GM12892 (cell line): ENCODE measurements around the gene URB1.

Source experiments
- POLR2A ChIP-seq: IDR thresholded peaks from 2 replicates; pipeline ENCODE4 v1.6.1; 2011; ENCODE audit warnings: low read depth, low read length, control low read depth
- POLR2AphosphoS5 ChIP-seq: IDR thresholded peaks from 2 replicates; pipeline ENCODE4 v1.6.1; 2011; ENCODE audit warnings: low read depth, low read length, control low read depth
- TAF1 ChIP-seq: IDR thresholded peaks from 2 replicates; pipeline ENCODE4 v1.6.1; 2011; ENCODE audit warnings: low read depth, mild to moderate bottlenecking, control low read depth, low read length, borderline replicate concordance

DNA sequence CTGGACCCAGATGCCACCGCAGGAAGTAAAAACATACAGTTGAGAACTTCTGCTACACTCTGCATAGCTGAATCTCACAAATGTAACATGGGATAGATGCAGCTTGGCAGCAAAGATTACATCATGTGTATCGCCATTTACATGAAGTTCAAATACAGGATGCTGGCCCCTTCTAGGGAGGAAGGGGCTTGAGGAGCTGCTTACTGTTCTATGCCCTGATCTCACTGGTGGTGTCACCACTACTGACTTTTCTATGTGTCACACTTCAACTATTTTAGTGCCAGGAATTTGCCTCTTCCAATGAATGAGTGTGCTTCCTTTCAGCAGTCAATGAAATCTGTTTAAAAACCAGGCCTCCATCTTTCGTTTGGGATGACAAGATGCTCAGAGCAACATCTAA, 63.0 kb downstream of the URB1 start:
- TF ChIP-seq POLR2A (no peak), TAF1 (no peak), POLR2AphosphoS5 (no peak)
